HG03108 (cell line): ENCODE results near the gene ACLY.

Experiments
- ATAC-seq: cut with Tn5 transposase; IDR thresholded peaks from one replicate; pipeline ENCODE4 v1.9.1; 2021; ENCODE audit warnings: moderate library complexity; ENCODE audit not compliant: unreplicated experiment

The ACLY gene

GRCh38 chr17:41918314-41919164 lies at the start of gene ACLY:
Gene ACLY, minus strand, starts transcription at chr17:41918951. Its CDS starts 5,078 bp downstream, at chr17:41913873.
- ATAC-seq: peak; percentile 97

GRCh38 chr17:41967921-41968578 lies 49.3 kb upstream of the ACLY start:
- no peak for ATAC-seq

DNA sequence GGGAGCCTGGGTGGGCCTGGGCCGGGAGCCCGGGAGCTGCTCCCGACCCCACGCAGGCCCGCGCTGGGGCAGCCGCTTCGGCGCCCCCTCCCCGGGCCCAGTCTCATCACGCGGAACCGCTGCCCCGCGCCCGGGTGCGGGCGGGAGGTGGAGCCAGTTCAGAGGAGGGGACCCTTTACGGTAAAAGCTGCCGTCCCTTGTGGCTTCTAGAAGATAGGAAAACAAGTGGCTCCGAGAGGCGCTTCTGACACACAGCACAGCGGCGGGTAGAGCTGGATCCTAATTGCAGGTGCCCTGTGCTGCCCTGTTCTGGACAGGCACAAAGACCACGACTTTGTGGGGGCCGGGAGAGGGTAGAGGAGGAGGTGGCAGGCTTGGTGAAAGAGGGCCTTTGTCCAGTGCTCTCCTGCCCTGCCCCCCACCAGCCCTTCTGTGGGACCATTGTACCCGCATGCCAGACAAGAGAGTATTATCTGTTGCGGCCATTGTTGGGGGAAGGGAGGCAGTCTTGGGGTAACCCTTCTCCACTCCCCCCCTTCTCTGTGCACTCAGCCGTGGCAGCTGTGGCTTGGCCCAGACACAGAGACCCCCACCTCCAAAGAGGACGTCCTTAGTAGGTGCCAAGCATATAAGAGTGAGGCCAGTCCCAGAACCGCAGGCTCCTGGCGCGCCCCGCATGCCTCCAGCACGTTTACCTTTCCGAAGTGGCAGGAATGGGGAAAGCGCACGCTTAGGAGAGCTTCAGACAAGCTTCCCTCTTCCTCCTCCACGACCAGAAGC lies 48.6 kb upstream of the ACLY start:
- ATAC-seq: no peak

DNA sequence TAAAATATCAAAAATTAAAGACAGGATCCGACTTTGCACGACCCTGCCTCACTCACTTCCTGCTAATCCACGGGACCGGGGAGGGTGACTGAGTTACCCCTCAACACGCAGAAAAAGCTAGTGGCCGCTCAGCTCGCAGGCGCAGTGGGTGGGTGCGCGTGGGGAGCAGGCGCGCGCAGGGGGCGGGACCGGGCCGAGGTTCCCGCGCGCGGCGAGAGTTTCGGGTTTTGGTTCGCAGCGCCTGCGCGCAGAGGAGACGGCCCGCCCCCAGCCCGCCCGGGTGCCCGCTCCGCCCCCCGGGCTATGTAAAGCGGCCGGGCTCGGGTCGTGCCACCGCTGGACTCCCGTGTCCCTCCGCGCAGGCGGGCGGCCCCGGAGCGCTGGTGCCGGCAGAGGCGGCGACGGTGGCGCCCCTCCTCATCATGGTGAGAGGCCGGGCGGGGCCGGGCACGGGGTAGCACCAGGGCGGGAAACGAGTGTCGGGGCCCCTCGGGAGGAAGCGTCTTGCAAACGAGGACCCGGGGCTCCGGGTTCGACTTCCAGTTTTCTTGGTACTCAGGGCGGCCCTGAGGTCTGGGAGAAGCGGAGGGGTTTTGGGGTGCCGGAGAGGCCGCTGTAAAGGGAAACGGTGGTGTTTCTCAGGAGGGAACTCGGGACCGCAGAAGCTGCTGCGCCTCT lies 47.9 kb upstream of the ACLY start, which contains the start of gene CNP:
Gene CNP (plus strand): TSS at position 333 of the 678 bp plus-strand sequence. CDS start 90 bp downstream, at position 423.
- peak; percentile 61 for ATAC-seq

DNA sequence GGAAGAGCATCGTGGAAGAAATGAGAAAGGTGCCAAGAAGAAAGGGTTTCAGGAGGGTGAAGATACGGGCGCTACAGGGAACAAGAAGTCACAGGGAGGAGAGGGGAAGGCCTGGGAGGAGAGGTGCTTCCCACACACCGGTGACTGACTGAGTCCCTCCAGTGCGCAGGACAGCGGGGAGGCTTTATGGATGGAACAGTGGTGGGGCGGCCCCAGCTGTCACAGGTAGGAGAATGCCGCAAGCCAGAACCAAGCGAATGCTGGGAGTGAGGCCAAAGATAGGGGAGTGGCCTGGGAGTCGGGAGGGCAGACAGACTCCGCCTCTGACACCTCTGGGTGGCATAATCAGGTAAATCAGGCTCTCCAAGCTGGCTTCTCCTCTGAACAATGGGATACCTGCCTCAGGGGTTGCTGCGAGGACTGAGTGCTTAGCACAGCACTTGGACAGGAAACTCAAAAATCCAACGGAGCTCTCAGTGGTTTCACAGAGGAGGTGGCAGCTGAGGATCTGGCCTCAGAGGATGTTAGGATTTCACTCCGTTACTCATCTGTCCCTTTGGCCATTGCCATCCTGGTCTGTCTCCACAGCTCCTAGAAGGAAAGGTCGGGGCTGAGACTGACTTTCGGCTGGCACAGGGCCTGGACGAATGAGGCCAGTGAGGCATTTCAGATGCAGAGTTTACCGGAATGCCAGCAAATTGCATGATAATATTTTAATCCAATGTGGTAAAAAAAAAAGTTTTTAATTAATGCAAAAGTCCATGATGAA lies 47.1 kb upstream of the ACLY start:
- ATAC-seq: no peak

DNA sequence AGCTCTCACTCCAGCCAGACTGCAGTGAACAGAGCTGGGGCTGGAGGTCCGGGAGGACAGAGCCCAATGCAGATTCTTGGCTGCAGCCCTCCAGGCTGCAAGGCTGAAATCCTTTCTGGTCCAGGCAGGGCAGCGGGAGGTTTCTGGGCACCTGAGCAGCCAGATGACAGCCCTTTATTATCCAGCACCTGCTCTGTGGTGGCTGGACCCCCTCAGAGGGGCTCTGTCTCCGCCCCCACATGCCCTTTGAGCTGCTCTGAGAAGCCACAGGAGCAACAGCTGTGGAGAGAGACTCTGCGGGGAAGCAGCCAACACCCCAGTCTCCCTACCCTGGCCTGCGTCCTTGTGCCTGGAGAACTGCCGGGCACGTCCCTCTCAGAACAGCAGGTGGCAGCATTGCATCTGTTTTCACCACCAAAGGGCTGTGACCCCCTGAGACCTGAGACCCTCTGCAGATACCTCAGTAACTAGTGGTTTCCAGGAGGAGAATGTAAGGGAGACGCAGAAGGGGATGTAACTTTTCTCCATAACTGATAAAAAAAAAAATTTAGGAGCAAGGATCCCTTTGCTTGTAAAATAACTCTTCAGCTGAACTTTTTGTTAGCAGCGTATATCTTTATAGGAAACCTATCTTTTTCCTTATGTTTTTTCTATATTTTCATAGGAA lies 44.1 kb upstream of the ACLY start:
- no peak for ATAC-seq

DNA sequence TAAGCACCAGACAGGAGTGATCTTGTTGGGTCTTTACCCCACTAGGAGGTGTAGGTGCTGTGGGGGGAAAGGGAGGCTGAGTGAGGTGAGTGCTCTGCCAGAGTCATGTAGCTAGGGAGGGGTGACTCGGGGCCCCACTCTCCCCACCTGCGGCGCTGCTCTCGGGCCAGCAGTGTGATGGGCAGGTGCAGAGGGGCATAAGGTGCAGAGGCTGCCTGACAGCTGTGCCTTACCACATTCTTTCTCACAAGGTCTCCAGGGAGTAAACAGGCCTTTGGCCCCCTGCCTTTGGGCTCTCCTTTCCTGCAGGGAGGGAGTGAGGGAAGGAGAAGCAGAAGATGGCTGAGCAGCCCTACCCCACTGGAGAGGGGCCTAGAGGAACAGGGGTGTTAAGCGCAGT lies 43.4 kb upstream of the ACLY start:
- ATAC-seq: no peak

- no peak for ATAC-seq
Measured at GRCh38 chr17:41959336-41960095, 40.8 kb upstream of the ACLY start.

GRCh38 chr17:41959030-41959335 lies 40.2 kb upstream of the ACLY start:
- no peak for ATAC-seq

DNA sequence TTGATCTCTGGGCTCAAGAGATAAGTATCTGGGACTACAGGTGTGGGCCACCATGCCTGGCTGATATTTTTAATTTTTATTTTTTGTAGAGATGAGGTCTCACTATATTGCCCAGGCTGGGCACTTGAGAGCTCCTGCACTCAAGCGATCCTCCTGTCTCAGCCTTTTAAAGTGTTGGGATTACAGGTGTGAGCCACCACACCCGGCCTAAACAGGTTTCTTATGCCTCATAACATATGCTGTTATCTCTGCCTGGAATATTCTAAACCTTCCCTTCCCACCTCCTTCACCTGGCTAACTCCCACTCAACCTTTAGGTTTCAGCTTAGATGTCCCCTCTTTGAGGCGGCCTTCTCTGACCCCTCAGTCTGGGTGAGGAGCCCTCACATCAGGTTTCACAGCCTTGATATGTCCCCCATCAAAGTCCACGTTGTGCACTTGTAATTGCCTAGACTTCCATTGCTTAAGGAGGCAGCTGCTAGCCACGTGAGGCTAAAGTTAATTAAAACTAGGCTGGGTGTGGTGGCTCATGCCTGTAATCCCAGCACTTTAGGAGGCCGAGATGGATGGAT lies 39.2 kb upstream of the ACLY start:
- no peak for ATAC-seq

GRCh38 chr17:41957031-41957868 lies 38.5 kb upstream of the ACLY start:
- ATAC-seq: no peak

- ATAC-seq: no peak
Measured at GRCh38 chr17:41956522-41956921, 37.8 kb upstream of the ACLY start.

GRCh38 chr17:41948762-41949460 lies 30.2 kb upstream of the ACLY start:
- ATAC-seq: no peak

- ATAC-seq: no peak
Measured at GRCh38 chr17:41944943-41945342, 26.2 kb upstream of the ACLY start.

DNA sequence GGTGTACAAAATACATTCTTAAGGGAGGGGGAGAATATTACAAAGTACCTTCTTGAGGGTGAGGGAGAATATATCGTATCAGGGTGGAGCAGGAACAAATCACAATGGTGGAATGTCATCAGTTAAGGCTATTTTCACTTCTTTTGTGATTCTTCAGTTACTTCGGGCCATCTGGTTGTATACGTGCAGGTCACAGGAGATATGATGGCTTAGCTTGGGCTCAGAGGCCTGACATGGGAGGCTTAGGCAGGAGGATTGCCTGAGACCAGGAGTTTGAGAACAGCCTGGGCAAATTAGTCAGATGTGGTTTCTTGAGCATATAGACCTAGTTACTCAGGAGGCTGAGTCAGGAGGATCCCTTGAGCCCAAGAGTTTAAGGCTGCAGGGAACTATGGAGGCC lies 24.7 kb upstream of the ACLY start:
- no peak for ATAC-seq

- no peak for ATAC-seq
Measured at GRCh38 chr17:41942626-41943373, 24.0 kb upstream of the ACLY start.

- ATAC-seq: no peak
Measured at GRCh38 chr17:41941168-41941567, 22.4 kb upstream of the ACLY start.
